NCI-H82 treated with DMSO at 0.1 percent for 48 hours (cell line): Measurements from ENCODE around the gene C1QC.

ENCODE experiments used
- DNase-seq: peaks from one replicate; lab custom pipeline; 2025; ENCODE audit not compliant: unreplicated experiment; lab: John Stamatoyannopoulos, UW

C1QC gene

DNA sequence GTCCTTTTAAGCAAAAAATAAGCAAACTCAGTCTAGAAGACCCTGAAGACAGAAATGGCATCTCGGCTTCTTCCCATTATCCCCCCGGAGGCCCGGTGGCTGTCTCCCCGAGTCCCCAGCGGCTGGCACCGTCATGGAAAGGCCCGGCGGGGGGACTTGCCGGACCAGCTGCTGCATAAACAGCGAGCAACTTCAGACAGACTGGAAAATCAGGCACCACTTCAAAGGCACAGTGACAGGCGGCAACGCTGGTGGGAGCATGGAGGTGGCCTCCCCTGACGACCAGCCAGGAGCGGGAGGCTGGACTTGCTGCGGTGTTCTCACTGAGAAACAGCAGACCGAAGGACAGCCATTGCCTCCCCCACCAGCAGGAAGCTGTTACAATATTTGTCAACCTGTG is 25.4 kb upstream of the C1QC start:
- no peak for DNase-seq

DNA sequence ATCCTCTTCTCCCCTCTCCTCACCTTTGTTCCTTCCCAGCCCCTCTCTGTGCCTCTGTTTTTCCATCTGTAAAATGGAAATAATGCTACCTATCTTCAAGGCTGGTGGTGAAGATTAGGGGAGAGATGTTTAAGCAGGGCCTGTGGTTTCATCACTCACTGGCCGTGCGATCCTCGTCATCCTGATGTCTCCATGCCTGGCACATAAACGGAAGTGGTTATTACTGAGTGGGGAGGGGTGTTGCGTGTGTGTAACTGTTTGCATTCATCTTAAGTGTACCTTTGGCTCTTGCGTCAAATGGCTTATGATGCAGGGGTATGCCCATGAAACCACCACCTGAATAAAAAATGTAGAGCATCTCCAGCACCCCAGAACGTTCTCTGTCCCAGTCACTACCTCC is 24.2 kb upstream of the C1QC start:
- DNase-seq: no peak

DNA sequence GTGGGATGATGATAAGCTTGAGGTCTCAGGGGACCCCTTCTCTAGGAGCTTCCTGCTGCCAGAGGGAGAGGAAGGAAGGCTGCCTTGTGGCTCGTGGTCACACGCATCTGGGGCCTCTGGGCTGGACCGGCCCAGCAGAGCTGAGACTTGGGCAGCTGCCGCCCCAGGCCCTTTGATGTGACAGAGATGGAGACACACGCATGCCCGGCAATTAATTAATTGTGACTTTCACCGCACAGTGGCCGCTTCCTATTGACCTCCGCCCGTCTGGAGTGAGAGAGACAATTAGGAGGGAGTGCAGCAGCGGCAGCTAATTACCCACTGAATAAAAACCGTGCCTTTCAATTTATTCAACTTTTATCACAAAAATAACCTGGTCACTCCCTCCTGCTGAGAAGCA is 23.6 kb upstream of the C1QC start:
- no peak for DNase-seq

DNA sequence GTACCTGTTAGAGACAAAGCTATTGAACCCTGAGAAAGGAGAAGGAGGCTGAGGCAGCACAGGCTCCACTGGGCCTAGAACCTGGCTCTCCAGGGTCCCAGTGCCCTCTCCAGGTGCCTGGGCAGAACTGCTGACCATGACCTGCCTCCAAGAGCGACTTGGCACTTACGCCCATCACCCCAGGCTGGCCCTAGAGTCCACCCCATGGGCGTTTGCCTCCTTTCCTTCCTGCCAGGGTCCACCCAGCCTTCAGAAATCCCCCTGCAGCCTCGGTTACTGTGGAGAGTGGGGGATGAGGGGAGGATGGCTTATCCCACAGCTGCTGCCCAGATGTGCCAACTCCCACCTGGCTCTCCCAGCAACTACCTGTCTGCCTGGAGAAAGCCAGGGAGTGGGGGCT is 21.7 kb upstream of the C1QC start:
- no peak for DNase-seq

DNA sequence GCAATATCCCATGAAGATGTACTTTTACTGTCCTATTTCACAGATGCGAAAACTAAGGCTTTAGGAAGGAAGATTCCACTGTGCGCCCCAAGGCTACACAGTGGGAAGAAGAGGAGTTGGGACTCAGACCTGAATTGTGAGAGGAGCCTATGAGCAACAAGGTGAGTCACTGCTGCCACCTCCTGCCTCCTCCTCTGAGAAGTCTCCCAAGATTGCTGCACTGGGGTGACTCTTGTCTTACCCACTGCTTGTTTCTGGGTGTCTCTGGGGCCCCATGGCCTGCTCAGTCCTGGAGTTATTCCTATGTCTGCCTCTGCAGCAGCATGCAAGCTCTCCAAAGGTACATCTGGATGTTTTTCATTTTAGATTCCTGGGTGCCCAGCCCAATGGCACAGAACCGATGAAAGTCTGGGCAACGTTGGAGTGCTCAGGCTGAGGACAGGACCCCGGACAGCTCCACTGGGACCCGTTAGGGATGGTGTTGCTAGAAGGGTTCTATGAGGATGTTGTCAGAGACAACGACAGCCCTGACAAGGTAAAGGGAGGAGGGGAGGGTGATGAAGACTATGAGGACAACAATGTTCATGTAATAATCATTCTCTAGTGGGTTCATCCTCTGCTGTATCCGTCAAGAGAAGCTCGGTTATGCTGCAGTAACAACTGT is 18.0 kb upstream of the C1QC start:
- no peak for DNase-seq

DNA sequence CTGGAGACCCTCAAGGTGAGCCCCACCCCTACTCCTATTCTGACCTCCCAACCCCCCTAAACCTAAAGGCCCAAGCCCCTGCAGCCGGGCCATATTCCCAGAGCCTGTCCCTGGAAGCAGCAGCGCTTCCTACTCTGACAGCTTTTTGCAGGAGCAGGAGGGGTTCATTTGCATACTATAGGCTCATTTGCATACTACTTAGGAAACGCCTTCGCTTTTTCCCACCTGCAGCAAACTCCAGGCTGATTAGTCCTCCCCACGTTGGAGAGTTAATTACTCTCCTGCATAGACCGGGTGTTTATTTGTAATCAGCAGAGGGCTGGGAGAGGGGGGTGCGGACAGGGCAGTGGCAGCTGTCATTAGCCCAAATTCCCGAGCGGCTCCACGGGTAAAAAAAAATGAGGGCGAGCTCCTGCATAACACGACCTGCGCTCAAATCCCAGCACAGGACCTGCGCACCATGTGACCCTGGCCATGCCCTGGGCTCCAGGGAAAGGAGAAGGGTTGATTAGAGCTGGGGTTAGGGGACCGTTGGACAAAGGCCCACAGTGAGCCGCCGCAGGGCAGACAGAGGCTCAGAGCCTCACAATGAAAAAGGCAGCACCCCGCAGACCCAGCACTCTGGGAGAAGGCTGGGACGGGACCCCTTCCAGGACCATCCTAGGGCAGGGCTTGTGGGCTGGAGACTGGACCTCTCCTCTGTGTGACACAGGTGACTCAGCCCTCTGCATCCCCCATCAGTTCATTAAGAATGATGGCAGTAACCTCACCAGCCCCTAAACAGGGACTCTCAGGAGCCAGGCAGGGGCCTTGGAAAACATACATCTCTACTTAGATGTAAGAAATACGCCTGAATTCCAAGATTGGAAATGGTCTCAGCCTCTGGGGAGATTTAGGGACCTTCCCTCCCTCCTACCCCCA is 16.9 kb upstream of the C1QC start:
- peak; percentile 22 for DNase-seq

DNA sequence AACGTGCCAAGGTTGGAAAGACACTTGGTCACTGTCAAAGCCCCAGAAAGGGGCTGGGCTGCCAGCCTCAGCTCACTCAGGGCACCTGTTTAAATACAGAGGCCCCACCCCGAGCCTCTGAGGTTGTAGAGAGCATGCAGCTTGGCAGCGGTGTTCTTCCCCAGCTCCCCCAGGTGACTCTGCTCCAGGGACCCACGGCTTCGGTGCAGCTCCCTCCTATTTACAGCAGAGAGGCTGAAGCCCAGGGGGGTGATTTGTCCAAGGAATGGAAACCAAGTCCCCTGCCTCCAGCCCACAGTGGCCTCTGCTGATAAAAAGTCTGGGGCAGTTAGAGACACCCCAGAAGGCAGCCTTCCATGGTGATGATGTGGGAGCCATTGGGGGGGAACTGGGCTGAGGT is 16.1 kb upstream of the C1QC start:
- no peak for DNase-seq

DNA sequence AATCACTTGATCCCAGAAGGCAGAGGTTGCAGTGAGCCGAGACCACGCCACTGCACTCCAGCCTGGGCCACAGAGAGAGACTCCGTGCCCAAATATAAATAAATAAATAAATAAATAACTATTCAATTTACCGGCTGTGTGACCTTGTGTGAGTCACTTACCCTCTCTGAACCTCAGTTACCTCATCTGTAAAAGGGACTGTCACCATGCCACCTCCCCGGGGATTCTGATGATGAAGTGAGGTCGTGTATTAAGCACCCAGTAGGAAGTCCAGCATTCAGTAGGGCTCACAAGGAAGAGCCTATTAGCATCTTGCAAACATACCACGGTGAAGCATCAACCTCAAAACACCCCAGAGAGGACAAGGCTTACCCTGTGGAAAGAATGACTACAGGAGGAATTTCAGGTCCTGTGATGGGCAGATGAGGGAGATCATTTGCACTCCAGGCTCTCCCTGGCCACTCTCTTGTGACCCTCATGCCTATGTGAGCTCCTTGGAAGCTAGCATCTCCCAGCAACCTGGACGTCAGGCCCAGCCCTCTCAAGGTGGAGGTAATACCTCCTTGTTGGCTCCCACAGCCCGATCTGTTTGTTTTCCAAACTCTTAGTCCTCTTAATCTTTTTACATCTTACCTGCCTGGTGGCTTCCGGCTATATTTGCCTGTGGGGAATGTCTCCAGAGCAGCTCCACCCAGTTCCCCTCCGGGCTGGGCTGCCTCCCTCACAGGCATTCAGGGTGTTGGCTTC is 14.6 kb upstream of the C1QC start:
- DNase-seq: no peak

DNA sequence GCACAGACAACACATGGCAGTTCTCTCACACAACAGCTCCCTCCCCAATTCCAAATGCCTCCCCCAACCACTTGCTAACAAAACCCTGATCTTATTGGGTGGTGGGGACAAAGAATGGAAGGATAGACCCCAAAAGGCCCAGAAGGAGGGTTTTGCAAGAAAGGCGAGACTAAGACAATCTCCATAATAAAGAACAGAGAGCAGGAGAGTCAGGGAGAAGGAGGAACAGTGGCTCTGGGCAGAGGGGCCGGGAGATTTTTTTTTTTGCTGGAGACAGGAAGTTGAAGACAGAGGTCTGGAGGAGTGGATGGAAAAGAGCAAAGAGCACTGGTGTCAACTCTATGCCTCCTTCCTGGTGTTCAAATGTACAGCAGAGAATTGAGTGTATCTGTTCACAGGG is 13.5 kb upstream of the C1QC start:
- no peak for DNase-seq

DNA sequence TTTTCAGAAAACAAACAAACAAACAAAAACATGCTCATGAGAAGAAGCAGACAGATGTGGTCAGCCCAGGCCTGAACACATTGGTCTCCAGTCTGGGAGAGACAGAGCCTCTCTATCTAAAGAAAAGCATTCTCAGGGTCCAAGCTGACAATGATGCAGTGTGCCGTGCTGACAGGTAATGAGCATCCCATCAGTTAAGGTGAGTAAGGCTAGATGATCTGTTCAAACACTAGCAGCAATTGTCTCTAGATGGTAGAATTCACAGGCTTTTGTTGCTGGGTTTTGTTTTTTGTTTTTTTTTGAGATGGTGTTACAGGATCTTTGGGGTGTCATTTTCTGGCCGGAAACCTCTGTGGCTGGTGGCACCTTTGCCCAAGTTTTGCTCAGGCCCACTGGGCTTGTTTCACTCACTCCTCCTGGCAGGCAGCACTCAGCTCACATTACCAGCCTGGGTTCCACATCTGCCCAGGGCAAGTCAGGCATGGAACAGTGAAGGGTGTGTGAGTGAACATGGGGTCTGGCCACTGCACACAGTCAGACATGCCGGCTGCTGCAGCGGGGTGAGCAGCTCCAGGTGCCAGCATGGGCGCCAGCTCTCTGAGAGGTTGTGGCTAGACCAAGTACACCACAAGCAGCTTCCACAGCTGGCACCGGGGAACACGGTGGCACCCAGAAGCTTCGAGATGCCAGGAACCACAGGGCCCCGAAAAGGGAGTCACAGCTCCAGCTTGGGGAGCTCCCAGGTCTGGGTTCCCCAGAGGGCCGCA is 9.6 kb upstream of the C1QC start:
- no peak for DNase-seq

DNA sequence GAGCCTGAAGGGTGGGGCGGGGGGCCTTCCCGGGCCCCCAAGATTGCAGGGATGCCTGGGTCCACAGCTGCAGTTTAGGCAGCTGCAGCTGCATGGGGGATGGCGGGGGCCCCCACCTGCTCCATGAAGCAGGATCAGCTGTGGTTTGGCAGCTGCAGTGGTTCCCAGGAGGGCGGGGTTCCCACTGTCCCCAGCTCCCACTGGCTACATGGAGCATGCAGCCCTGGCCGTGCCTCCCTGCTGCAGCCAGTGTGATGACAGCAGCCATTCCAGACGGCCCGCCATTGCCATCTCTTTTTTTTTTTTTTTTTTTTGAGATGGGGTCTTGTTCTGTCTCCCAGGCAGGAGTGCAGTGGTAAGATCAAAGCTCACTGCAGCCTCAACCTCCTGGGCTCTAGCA is 8.0 kb upstream of the C1QC start:
- DNase-seq: no peak

DNA sequence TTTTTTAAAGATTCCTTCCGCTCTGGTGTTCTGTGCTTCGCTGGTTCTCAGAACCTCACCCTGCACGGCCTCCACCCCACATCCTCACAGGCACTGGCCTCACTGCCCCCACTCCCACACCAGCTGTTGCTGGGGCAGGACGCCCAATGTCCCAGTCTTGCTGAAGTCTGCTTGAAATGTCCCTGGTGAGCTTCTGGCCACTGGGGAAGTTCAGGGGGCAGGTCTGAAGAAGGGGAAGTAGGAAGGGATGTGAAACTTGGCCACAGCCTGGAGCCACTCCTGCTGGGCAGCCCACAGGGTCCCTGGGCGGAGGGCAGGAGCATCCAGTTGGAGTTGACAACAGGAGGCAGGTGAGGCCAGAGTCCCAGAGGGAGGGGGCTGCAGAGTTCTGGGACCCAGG is 7.1 kb upstream of the C1QC start, which contains the start of gene C1QA:
TSS of gene C1QA (plus strand) at position 276 of the 400 bp plus-strand sequence. CDS start 989 bp downstream, outside the sequence.
- no peak for DNase-seq

DNA sequence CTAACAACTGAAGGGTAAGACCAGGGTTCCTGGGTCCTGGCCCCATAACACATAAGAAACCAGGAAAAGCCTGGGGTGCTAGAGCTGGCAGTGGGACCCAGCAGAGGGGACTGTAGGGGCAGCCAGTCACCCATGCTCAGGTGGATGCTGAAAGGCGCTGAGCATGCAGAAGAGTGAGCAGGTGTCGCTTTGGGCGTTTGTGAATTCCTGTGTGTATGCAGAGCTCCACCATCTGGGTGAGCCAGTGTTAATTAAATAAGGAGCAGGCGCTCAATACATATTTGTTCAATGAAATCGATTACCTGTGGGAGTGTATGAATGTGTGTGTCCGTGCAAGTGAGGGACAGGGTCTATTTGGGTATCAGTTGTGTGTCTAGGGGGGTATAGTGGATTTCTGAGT is 6.5 kb upstream of the C1QC start:
- DNase-seq: no peak

DNA sequence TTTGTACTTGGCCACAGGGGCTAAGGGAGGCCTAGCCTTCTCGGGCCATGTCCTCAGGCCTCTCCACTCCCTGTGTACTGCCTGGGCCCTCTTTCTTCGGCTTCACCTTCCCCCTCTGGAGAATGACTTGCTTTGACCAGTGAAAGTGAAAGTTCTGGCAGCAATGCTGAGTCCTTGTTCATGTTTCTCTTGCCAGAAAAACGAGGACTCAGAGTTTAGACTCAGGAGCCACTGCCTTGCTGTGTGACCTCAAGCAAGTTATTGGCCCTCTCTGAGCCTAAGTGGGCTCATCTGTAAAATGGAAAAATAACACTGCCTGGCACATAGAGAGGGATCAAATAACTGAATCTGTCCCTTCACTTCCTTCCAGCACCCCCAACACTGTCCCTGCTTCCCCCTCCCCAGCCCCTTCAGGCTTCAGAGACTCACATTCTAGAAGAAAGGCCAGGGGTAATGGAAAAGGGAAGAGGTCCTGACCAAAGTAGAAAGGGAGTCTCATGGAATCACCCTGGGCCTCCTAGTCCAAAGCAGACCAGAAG is 5.5 kb upstream of the C1QC start:
- DNase-seq: no peak

DNA sequence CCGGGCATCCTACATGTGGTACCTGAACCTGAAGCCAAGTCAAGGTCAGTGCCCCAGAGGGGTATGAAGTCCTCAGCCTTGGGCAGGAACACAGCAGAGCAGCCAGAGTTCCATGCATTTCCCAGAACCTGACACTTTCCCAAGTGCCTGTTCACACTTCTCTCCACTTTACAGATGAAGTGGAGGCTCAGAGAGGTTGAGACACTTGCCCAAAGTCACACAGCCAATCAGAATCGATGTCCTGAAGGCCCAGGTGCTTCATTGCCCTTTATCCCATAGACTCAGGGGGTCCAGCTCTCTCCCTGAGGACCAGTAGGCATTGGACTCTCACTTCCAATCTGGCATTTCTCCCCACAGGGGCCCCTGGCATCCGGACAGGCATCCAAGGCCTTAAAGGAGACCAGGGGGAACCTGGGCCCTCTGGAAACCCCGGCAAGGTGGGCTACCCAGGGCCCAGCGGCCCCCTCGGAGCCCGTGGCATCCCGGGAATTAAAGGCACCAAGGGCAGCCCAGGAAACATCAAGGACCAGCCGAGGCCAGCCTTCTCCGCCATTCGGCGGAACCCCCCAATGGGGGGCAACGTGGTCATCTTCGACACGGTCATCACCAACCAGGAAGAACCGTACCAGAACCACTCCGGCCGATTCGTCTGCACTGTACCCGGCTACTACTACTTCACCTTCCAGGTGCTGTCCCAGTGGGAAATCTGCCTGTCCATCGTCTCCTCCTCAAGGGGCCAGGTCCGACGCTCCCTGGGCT is 4.8 kb upstream of the C1QC start:
- no peak for DNase-seq

DNA sequence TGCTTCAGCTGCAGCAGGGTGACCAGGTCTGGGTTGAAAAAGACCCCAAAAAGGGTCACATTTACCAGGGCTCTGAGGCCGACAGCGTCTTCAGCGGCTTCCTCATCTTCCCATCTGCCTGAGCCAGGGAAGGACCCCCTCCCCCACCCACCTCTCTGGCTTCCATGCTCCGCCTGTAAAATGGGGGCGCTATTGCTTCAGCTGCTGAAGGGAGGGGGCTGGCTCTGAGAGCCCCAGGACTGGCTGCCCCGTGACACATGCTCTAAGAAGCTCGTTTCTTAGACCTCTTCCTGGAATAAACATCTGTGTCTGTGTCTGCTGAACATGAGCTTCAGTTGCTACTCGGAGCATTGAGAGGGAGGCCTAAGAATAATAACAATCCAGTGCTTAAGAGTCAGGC is 4.1 kb upstream of the C1QC start:
- DNase-seq: no peak

DNA sequence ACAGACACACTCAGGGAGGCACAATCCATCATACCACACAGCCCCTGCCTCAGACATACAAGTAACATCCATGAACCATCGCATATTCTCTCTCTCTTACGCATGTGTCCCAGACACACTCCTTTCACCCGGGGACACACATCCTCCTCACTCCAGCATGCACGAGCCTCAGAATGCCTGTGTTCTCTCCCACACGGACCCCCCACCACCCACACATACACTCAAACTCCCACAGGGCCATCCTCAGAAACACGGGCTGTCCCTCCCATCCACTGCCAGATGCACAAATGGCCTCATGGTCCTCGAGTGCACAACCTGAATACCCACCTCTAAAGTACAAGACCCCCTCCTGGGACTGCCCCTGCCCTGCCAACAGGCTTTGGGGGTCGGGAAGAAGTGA is 2.2 kb upstream of the C1QC start:
- no peak for DNase-seq

DNA sequence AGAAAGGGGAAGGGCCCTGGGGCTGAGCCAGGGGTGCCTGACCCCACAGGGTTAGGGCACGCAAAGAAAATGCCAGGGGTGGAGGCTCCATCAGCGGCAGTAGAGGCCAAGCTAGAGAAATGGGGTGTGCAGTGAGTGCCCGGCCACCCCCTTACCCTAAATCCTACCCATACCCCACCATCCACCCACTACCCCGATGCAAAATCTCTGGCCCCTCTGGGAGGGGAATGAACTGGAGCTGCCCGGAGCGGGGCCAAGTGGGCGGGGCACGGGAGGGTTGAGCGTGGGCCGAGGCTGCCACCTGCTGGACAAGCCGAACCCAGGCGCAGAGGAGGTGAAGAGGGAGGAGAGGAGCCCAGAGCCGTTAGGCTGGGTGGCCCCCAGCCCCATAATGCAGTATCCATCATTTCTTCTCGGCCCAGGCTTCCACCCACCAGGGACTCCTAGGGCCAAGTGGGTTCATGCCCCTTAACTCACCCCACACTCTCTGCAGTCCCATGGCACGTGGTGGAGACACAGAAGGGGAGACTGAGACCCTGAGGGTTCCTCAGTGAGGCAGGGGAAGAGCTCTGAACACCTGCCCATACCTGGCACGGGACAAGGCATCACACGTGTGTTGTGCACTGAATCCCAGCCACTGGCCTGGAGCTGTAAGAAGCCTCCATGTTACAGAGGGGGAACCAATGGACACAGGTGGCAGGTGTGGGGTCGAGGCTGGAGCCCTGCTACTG is 1.4 kb upstream of the C1QC start:
- DNase-seq: peak; percentile 42

DNA sequence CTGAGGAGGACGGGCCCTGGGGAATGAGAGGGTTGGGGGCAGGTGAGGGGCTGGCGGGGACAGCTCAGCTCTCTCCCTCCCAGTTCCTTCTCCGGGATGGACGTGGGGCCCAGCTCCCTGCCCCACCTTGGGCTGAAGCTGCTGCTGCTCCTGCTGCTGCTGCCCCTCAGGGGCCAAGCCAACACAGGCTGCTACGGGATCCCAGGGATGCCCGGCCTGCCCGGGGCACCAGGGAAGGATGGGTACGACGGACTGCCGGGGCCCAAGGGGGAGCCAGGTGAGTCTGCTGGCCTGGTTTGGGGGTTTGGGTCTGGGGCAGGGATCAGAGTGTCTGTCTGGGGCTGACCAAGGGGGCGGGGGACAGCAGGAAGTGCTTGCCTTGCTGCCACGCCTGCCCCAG is 495 bp downstream of the C1QC start:
- no peak for DNase-seq
